ENCODE results near the gene ITIH6. TPM values are rescaled to one million over a fixed set of nuclear protein-coding genes. Genes with fewer than 3 reads are reported as not detected.

ITIH6 gene
- total RNA-seq, 1 donor: not detected

DNA sequence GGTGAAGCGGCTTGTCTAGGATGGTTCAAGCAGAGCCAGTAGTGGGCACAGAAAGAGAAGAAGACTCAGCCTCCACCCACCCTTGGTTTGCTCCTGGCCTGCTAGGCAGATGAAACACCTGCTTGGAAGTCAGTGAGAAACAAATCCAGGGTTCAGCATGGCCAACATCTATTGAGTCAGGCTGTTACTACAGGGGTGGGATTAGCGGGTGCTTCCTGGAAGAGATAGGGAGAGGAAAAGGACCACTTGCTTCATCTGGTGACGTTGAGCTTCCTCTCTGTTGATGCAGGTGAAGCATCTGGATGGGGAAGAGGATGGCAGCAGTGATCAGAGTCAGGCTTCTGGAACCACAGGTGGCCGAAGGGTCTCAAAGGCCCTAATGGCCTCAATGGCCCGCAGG lies 12.5 kb upstream of the ITIH6 start:
- TF ChIP-seq, protein P1, sequence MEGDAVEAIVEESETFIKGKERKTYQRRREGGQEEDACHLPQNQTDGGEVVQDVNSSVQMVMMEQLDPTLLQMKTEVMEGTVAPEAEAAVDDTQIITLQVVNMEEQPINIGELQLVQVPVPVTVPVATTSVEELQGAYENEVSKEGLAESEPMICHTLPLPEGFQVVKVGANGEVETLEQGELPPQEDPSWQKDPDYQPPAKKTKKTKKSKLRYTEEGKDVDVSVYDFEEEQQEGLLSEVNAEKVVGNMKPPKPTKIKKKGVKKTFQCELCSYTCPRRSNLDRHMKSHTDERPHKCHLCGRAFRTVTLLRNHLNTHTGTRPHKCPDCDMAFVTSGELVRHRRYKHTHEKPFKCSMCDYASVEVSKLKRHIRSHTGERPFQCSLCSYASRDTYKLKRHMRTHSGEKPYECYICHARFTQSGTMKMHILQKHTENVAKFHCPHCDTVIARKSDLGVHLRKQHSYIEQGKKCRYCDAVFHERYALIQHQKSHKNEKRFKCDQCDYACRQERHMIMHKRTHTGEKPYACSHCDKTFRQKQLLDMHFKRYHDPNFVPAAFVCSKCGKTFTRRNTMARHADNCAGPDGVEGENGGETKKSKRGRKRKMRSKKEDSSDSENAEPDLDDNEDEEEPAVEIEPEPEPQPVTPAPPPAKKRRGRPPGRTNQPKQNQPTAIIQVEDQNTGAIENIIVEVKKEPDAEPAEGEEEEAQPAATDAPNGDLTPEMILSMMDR (IDR thresholded peaks at IDR 0.05; ENCODE audit: extremely low read depth, low read depth, low read length): no peak
- peaks cover 33% of the 10 kb centered on the region for H3K79me2 ChIP-seq (ENCODE audit: insufficient read depth, low read length)
- no peaks in the 10 kb centered on the region for H3K4me1 ChIP-seq (ENCODE audit: insufficient read depth, low read length)
- H4K20me1 ChIP-seq (ENCODE audit: insufficient read depth, low read length): peaks cover 34% of the 10 kb centered on the region
- H3K4me2 ChIP-seq (ENCODE audit: insufficient read depth, low read length): peak overlapping the region; percentile 85
- peaks cover 42% of the 10 kb centered on the region for H3K36me3 ChIP-seq (ENCODE audit: insufficient read depth, low read length)
- no peak overlapping the region for H3K27ac ChIP-seq (ENCODE audit: low read depth, low read length)
- H3K4me3 ChIP-seq (ENCODE audit: insufficient read depth, low read length): peak overlapping the region; percentile 82
- H3K27me3 ChIP-seq (ENCODE audit: insufficient read depth, low read length): no peaks in the 10 kb centered on the region
- H2AFZ ChIP-seq (ENCODE audit: low read length): no peak overlapping the region
- DNase-seq (ENCODE audit: insufficient read length, low spot score, missing footprints): no peak
- no peaks in the 10 kb centered on the region for H3K9me3 ChIP-seq (ENCODE audit: low read depth, low read length)

DNA sequence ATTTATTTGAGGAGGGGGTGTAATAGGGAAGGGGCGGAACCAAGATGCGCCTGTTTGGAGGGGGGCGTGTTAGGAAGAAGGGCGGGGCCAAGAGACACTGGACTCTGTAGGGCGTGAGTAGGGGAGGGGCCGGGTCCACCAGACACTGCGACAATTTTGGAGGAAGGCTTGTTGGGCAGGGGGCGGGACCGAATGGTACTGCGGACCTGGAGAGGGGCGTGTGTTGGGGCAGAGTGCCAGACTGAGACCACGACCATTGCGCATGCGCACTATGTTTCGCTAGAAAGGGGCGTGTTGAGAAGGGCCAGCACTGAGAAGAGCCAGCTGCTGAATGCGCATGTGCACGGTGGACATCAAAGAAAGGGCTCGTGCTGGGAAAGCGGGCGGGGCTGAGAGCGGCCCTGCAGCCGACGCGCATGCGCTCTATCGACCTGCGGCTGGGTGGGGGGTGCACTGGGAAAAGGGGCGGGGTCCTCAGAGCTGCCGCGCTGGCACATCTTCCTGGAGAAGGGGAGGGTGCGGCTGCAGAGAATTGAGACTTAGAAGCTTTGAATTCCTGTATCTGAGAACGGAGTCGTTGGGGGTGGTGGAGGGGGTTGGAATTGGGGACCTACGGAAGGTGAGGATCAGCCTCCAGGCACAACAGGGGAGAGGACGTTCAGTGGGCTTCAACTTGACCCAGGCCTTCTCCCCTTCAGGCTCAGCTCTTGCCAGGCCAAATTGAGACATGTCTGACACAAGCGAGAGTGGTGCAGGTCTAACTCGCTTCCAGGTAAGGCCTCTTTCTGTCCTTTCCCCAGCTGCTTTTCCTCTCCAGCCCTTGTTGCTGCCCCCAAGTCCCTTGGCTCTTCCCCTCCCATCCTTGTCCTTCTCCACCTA lies 10.8 kb upstream of the ITIH6 start:
- TF ChIP-seq, protein P1 (IDR thresholded peaks at IDR 0.05; ENCODE audit: extremely low read depth, low read depth, low read length): no peak
- Histone ChIP-seq H3K4me3 (ENCODE audit: insufficient read depth, low read length) (peak overlapping the region; percentile 82), H4K20me1 (ENCODE audit: insufficient read depth, low read length) (peaks cover 30% of the 10 kb centered on the region), H3K27ac (ENCODE audit: low read depth, low read length) (peak overlapping the region; percentile 72), H3K4me1 (ENCODE audit: insufficient read depth, low read length) (no peaks in the 10 kb centered on the region), H3K79me2 (ENCODE audit: insufficient read depth, low read length) (peaks cover 33% of the 10 kb centered on the region), H3K4me2 (ENCODE audit: insufficient read depth, low read length) (peak overlapping the region; percentile 85), H3K36me3 (ENCODE audit: insufficient read depth, low read length) (peaks cover 31% of the 10 kb centered on the region), H3K9me3 (ENCODE audit: low read depth, low read length) (no peaks in the 10 kb centered on the region), H2AFZ (ENCODE audit: low read length) (peak overlapping the region; percentile 90), H3K27me3 (ENCODE audit: insufficient read depth, low read length) (peaks cover 6% of the 10 kb centered on the region)
- peak; percentile 94 for DNase-seq (ENCODE audit: insufficient read length, low spot score, missing footprints)

DNA sequence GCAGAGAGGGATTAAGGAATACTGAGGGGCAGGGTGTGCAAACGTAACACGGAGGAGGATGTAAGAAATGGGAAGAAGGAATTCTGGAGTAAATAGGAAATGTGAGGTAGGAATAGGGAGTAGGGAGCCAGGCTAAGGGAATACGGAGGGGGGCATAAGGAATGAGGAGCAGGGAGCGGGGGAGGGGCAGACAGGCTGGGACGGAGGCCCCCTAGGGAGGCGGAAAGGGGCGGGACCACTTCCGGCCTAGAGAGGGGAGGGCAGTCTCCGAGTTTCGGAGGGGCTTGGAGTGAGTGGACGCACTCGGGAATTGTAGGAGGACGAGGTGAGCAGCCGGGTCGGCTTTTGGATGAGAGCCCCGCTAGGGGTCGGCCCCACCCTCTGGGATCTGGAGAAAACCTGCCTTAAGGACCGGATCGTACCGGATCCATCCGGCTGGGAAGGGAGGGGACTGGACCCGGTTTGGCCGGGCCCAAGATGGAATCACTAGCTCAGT lies 10.1 kb upstream of the ITIH6 start:
- H3K4me2 ChIP-seq (ENCODE audit: insufficient read depth, low read length): peak overlapping the region; percentile 85
- no peaks in the 10 kb centered on the region for H3K9me3 ChIP-seq (ENCODE audit: low read depth, low read length)
- H4K20me1 ChIP-seq (ENCODE audit: insufficient read depth, low read length): peaks cover 24% of the 10 kb centered on the region
- H2AFZ ChIP-seq (ENCODE audit: low read length): peak overlapping the region; percentile 90
- H3K27me3 ChIP-seq (ENCODE audit: insufficient read depth, low read length): peaks cover 9% of the 10 kb centered on the region
- H3K79me2 ChIP-seq (ENCODE audit: insufficient read depth, low read length): peaks cover 33% of the 10 kb centered on the region
- peaks cover 24% of the 10 kb centered on the region for H3K36me3 ChIP-seq (ENCODE audit: insufficient read depth, low read length)
- peak; percentile 82 for DNase-seq (ENCODE audit: insufficient read length, low spot score, missing footprints)
- TF ChIP-seq, protein P1 (IDR thresholded peaks at IDR 0.05; ENCODE audit: extremely low read depth, low read depth, low read length): no peak
- H3K27ac ChIP-seq (ENCODE audit: low read depth, low read length): peak overlapping the region; percentile 72
- no peaks in the 10 kb centered on the region for H3K4me1 ChIP-seq (ENCODE audit: insufficient read depth, low read length)
- H3K4me3 ChIP-seq (ENCODE audit: insufficient read depth, low read length): peak overlapping the region; percentile 82

DNA sequence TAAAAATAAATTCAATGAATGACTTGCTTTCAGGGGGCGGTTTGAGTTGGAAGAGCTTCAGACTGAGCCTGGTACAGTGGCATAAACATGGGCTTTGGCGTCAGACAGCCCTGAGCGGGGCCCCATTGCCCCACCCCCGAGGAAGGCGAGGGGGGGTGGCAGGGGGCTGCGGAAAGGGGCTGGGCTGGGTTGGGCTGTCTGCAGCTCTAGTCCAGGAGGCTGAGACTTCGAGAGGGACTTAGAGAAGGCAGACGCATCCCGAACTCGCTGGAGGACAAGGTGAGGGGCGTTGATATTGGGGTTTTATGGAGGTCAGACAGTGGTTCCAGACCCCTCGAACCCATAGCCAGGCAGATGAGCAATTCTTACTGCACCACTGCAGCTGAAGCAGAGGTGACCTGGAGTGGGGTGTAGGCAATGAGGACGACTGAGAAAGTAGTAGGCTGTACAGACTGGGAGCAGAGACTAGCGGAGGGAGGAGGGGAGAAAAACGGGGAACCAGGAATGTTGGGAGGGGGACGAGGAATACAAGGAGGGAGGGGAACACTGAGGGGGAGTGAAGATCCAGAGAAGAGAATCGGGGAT lies 9.6 kb upstream of the ITIH6 start, which contains the start of gene MAGED2:
MAGED2 (plus strand) TSS at position 222 of the 585 bp plus-strand sequence. CDS start 1,587 bp downstream, outside the sequence.
- Histone ChIP-seq H3K79me2 (ENCODE audit: insufficient read depth, low read length) (peaks cover 33% of the 10 kb centered on the region), H3K9me3 (ENCODE audit: low read depth, low read length) (no peaks in the 10 kb centered on the region), H4K20me1 (ENCODE audit: insufficient read depth, low read length) (peaks cover 19% of the 10 kb centered on the region), H3K27ac (ENCODE audit: low read depth, low read length) (peak within 1 kb of the TSS; percentile 72), H3K27me3 (ENCODE audit: insufficient read depth, low read length) (peaks cover 9% of the 10 kb centered on the region), H3K4me3 (ENCODE audit: insufficient read depth, low read length) (peak within 1 kb of the TSS; percentile 82), H3K4me1 (ENCODE audit: insufficient read depth, low read length) (no peaks in the 10 kb centered on the region), H2AFZ (ENCODE audit: low read length) (peak within 1 kb of the TSS; percentile 90), H3K4me2 (ENCODE audit: insufficient read depth, low read length) (peak within 1 kb of the TSS; percentile 85), H3K36me3 (ENCODE audit: insufficient read depth, low read length) (peaks cover 21% of the 10 kb centered on the region)
- DNase-seq (ENCODE audit: insufficient read length, low spot score, missing footprints): no peak
- TF ChIP-seq, protein P1 (IDR thresholded peaks at IDR 0.05; ENCODE audit: extremely low read depth, low read depth, low read length): no peak

Measured in osteoblast (primary cell).